Measurements from ENCODE around the gene DNMT3B. TPM values are rescaled to one million over a fixed set of nuclear protein-coding genes. Genes with fewer than 3 reads are reported as not detected.

The DNMT3B gene
- total RNA-seq, 4 donors from 2014 or later, result 2.2 to 2.7 (median 2.3) TPM

DNA sequence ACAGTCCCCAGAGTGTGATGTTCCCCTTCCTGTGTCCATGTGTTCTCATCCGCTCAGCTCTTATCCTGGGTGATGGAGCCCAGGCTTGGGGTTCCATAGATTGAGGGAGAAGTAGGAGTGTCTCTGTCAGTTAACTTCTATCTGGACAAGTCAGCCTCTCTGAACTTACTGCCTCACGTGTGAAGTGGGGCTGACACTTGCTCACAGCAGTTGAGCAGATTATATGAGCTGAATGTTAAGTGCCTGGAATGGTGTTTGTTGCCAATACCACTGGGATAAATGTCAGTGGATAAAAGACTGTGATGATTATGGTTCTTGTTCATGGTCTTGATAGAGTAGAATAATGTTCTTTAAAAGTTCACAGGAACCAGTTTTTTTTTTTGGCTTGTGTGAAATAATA is 79.4 kb downstream of the DNMT3B start:
- no peak overlapping the region for H3K4me3 ChIP-seq (replicated peaks in 1 of 3)
- DNase-seq, result no peak
- H3K36me3 ChIP-seq, result peaks cover 40 to 44% of the 10 kb centered on the region in 2 donors
- H3K9me3 ChIP-seq, result no peaks in the 10 kb centered on the region
- TF ChIP-seq POLR2A (IDR thresholded peaks at IDR 0.05), result no peak
- TF ChIP-seq, protein P1, sequence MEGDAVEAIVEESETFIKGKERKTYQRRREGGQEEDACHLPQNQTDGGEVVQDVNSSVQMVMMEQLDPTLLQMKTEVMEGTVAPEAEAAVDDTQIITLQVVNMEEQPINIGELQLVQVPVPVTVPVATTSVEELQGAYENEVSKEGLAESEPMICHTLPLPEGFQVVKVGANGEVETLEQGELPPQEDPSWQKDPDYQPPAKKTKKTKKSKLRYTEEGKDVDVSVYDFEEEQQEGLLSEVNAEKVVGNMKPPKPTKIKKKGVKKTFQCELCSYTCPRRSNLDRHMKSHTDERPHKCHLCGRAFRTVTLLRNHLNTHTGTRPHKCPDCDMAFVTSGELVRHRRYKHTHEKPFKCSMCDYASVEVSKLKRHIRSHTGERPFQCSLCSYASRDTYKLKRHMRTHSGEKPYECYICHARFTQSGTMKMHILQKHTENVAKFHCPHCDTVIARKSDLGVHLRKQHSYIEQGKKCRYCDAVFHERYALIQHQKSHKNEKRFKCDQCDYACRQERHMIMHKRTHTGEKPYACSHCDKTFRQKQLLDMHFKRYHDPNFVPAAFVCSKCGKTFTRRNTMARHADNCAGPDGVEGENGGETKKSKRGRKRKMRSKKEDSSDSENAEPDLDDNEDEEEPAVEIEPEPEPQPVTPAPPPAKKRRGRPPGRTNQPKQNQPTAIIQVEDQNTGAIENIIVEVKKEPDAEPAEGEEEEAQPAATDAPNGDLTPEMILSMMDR (IDR thresholded peaks at IDR 0.05), result no peak
- 78 to 94% methylated on average over 2 of the region's 2 CpGs for WGBS, 2 donors
- H3K4me1 ChIP-seq, result no peaks in the 10 kb centered on the region
- no peaks in the 10 kb centered on the region for H3K27me3 ChIP-seq
- intact Hi-C loops (cut with DNase I), result no loop called here
- H3K27ac ChIP-seq, result no peak overlapping the region

- no peaks in the 10 kb centered on the region for H3K4me1 ChIP-seq
- no peak overlapping the region for H3K4me3 ChIP-seq (replicated peaks in 1 of 3)
- TF ChIP-seq POLR2A (IDR thresholded peaks at IDR 0.05), result no peak
- TF ChIP-seq, protein P1 (IDR thresholded peaks at IDR 0.05), result no peak
- H3K27me3 ChIP-seq, result no peaks in the 10 kb centered on the region
- H3K27ac ChIP-seq, result no peak overlapping the region
- no peak for DNase-seq
- 80 to 90% methylated on average over 8 of the region's 8 CpGs for WGBS, 2 donors
- intact Hi-C loops (cut with DNase I), result no loop called here
- peaks cover 41 to 43% of the 10 kb centered on the region in 2 donors for H3K36me3 ChIP-seq
- H3K9me3 ChIP-seq, result no peaks in the 10 kb centered on the region
Observed at GRCh38 chr20:32842688-32843524, 80.7 kb downstream of the DNMT3B start.

- TF ChIP-seq POLR2A (IDR thresholded peaks at IDR 0.05), result no peak
- TF ChIP-seq, protein P1 (IDR thresholded peaks at IDR 0.05), result no peak
- H3K4me1 ChIP-seq, result no peaks in the 10 kb centered on the region
- 88 to 89% methylated on average over 2 of the region's 2 CpGs for WGBS, 2 donors
- H3K9me3 ChIP-seq, result no peaks in the 10 kb centered on the region
- H3K36me3 ChIP-seq, result peaks cover 29 to 38% of the 10 kb centered on the region in 2 donors
- H3K27me3 ChIP-seq, result no peaks in the 10 kb centered on the region
- no peak overlapping the region for H3K27ac ChIP-seq
- intact Hi-C loops (cut with DNase I), result no loop called here
- DNase-seq, result no peak
- H3K4me3 ChIP-seq (replicated peaks in 1 of 3), result no peak overlapping the region
Observed at GRCh38 chr20:32845786-32846185, 83.6 kb downstream of the DNMT3B start.

GRCh38 chr20:32846852-32847251 is 84.7 kb downstream of the DNMT3B start:
- DNase-seq, result no peak
- Histone ChIP-seq H3K4me3 (replicated peaks in 1 of 3) (no peak overlapping the region), H3K4me1 (peaks cover 0 to 9% of the 10 kb centered on the region in 2 donors), H3K27ac (no peak overlapping the region), H3K36me3 (peaks cover 25 to 37% of the 10 kb centered on the region in 2 donors), H3K9me3 (no peaks in the 10 kb centered on the region), H3K27me3 (no peaks in the 10 kb centered on the region)
- intact Hi-C loops (cut with DNase I), result no loop called here
- TF ChIP-seq POLR2A (IDR thresholded peaks at IDR 0.05), result no peak
- TF ChIP-seq, protein P1 (IDR thresholded peaks at IDR 0.05), result no peak
- 94 to 96% methylated on average over 5 of the region's 5 CpGs for WGBS, 2 donors

- DNase-seq, result no peak
- Histone ChIP-seq H3K27ac (no peak overlapping the region), H3K4me3 (replicated peaks in 1 of 3) (no peak overlapping the region), H3K9me3 (no peaks in the 10 kb centered on the region), H3K36me3 (peaks cover 25 to 37% of the 10 kb centered on the region in 2 donors), H3K27me3 (no peaks in the 10 kb centered on the region), H3K4me1 (peaks cover 0 to 13% of the 10 kb centered on the region in 2 donors)
- no peak for TF ChIP-seq POLR2A (IDR thresholded peaks at IDR 0.05)
- TF ChIP-seq, protein P1 (IDR thresholded peaks at IDR 0.05), result no peak
- intact Hi-C loops (cut with DNase I), result no loop called here
- 93 to 98% methylated on average over 5 of the region's 5 CpGs for WGBS, 2 donors
Observed at GRCh38 chr20:32847964-32848363, 85.8 kb downstream of the DNMT3B start.

Data from thyroid gland (tissue), 4 donors.